Kidney epithelial cell (primary cell): Measurements from ENCODE around the gene APOLD1. TPM values are rescaled to one million over a fixed set of nuclear protein-coding genes. Genes with fewer than 3 reads are reported as not detected.
"Not testable (repeated sequence)": the region's sequence is repeated elsewhere in the genome, so short reads cannot be mapped to it uniquely, and the experiment has no call there.

Source experiments
- DNase-seq: peaks from one replicate; pipeline ENCODE4 v3.0.0-alpha.2; 2010; ENCODE audit warnings: low read depth
- H3K27me3 ChIP-seq: 2 replicates; pipeline ENCODE4 v1.6.0; 2011; ENCODE audit warnings: low read length; ENCODE audit not compliant: control insufficient read depth, insufficient read depth
- H3K36me3 ChIP-seq: 2 replicates; pipeline ENCODE4 v1.5.1; 2011; ENCODE audit warnings: low read length; ENCODE audit not compliant: control insufficient read depth, insufficient read depth
- H3K4me3 ChIP-seq: 2 replicates; pipeline ENCODE4 v1.5.1; 2011; ENCODE audit warnings: low read depth, mild to moderate bottlenecking, control low read depth, low read length
- CTCF ChIP-seq: IDR thresholded peaks from 2 replicates; pipeline ENCODE4 v1.5.1; 2011; ENCODE audit warnings: mild to moderate bottlenecking, moderate library complexity, low read length, control low read depth, inconsistent platforms; ENCODE audit not compliant: insufficient read depth, poor library complexity, severe bottlenecking
- total RNA-seq: library from RNA; depleted of rRNA; stranded (reverse); fragments of >200 nt; gene quantifications from 2 replicates; pipeline ENCODE4 v1.2.3, GENCODE V29; 2015

The APOLD1 gene
- 1.4 and 2.0 TPM in 2 replicates for total RNA-seq

DNA sequence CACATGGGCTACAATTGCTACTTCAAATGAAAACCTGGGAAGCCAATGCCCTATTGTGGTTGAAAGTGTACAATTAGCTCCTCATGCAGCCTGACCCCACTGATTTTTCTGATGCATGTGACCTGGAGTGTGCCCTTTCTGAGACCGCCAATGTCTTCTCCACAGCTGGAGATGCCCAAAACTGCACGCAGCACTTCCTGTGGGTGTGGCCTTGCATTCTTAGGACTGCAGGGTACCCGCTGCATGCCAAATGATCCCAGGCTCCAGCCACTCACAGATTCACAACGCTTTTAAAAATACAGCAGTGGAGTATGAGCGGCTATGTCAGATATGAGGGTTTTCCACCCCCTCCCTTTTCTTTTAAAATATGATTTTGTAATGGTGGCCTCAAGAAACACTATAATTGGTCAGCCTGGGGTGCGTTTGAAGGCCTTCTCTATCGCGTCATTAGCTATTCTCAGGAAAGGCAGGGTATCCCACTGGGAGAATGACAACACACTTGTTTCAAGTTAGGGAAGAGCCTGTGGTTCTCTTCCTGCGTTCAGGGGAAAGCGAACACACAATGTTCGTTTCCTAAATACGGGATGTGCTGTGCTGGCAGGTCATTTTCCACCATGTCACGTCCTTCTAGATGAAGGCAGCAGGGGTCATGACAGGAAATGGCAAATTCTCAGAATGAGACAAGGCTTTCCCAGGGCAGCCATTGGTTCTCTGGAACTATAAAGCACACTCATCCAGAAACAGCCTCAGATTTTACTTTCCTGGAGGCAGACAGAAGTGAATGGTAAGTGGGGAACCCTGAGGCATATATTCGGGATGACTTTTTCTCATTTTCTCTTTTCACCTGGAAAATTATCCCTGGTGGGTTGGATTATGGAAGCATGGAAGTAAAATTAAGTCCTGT, at the start of gene APOLD1:
Gene APOLD1, plus strand, starts transcription at position 749 of the 904 bp plus-strand sequence. Its CDS starts 33 bp downstream, at position 782.
- no peak for TF ChIP-seq CTCF
- Histone ChIP-seq H3K36me3 (no peaks in the 10 kb centered on the region), H3K27me3 (no peaks in the 10 kb centered on the region), H3K4me3 (peak within 1 kb of the TSS; percentile 47)
- DNase-seq, result no peak

DNA sequence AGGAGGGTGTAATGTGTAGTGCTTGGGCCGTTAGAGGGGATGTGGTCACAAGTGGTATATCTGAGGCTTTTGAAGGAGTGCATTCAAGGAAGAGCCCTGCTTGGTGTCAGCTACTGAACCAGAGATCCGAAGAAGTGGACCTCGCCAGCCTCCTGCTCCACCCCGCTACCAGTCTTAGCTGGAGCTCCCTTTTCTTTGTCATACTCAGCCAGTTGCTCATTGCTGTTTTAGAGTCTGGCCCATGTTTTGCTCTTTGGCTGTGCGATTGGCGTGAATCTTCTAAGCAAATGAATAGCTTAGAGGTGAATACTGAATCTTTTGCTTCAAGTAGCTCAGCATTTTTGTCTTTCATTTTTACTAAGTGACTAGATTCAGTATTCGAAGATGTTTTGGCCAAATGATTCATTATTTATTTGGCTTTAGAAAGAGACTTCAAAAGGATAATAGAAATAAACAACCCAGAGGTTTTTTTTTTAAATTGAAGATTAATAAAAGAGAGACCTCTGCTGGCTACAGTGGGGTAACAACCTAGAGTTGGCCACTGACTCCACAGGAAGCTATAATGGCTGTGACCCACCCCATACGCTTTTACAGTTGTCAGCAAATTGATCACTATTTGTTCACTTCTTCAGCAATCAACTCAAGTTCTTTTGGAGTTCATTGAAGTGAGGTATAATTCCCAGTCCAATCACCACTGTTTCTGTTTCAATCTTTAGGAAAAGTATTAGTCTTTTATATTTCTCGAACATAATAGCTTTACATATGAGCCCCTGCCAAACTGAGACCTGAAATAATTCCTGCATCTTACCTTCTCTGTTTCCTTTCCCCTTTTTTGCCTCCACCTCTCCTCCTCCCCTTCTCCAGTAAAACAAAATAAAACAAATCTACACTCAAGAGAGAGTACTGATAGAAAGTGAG, 48.4 kb upstream of the APOLD1 start:
- no peak for DNase-seq
- H3K36me3 ChIP-seq, result no peaks in the 10 kb centered on the region
- peak; percentile 54 for TF ChIP-seq CTCF
- no peaks in the 10 kb centered on the region for H3K27me3 ChIP-seq
- H3K4me3 ChIP-seq, result no peak overlapping the region

- DNase-seq, H3K27me3 ChIP-seq, H3K36me3 ChIP-seq, H3K4me3 ChIP-seq: not testable (repeated sequence)
Observed at GRCh38 chr12:12738152-12738551, 47.3 kb upstream of the APOLD1 start.

DNA sequence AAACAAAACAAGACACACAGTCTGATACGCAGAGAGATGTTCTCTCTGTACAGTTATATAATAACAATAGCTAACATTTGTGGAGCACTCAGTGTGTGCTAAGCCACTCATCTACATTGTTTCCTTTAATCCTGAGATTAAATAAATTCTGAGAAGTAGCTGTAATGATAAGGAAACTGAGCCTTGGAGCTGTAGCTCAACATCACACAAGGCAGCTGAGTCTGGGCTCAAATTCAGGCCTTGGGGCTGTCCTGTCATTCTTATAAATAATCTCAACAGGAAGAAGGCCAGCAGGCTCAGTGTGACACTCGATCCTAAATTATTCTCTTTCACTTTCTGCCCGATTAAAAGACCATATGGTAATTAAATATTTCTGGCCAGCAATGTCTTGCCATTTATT, 43.8 kb upstream of the APOLD1 start:
- TF ChIP-seq CTCF, result no peak
- Histone ChIP-seq H3K4me3 (no peak overlapping the region), H3K27me3 (no peaks in the 10 kb centered on the region), H3K36me3 (no peaks in the 10 kb centered on the region)
- DNase-seq, result no peak

DNA sequence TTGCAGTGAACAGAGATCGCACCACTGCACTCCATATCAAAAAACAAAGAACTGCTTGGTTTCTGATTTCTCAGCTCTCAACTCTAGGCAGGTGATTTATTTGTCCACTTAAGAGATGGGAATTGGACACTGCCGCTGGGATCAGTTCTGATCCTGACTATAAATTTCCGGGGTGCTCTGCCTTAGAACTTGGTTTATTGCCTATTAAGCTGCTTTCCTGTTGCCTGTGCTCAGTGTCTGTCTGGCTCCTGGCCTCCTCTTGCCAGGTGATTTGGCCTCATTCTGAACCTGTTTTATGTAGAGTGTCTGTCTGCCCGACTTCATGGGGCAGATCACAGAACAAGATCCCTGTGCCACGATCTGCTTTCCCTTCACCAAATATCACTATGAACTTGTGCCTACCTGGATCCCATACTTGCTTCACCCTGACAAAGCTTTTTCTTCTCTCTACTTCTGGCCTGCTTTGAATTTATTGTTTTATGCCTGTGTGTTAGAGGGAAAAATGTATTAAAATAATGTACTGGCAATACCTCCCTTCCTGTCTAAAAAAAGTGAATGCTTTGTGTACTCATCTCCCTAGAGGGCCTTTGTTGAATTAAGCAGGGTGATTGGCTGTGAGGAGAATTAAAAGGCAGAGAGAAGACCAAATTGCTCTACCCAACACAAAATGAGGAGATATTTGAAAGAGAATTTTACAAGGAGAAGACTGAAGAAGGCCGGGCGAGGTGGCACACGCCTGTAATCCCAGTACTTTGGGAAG, 40.7 kb upstream of the APOLD1 start:
- no peak for TF ChIP-seq CTCF
- H3K27me3 ChIP-seq, result no peaks in the 10 kb centered on the region
- H3K4me3 ChIP-seq, result no peak overlapping the region
- DNase-seq, result no peak
- H3K36me3 ChIP-seq, result no peaks in the 10 kb centered on the region
